ENCODE measurements around the gene SETD1A. TPM values are rescaled to one million over a fixed set of nuclear protein-coding genes. Genes with fewer than 3 reads are reported as not detected.

Gene SETD1A
- total RNA-seq, 2 donors from 2014 or later = 27.5 to 40.0 TPM

GRCh38 chr16:31025339-31025738 is 67.8 kb downstream of the SETD1A start:
- Mint-ChIP-seq H3K27me3 (no peaks in the 10 kb centered on the region), H3K4me1 (ENCODE audit: low read depth in 2 of 2) (no peaks in the 10 kb centered on the region), H3K4me3 (no peak overlapping the region), H3K27ac (no peak overlapping the region), H3K36me3 (no peaks in the 10 kb centered on the region), H3K9me3 (no peaks in the 10 kb centered on the region)
- ATAC-seq (no peak), DNase-seq (ENCODE audit: low spot score) (no peak)

- no peak for ATAC-seq
- Mint-ChIP-seq H3K27ac (no peak overlapping the region), H3K27me3 (no peaks in the 10 kb centered on the region), H3K4me3 (no peak overlapping the region), H3K36me3 (no peaks in the 10 kb centered on the region), H3K4me1 (ENCODE audit: low read depth in 2 of 2) (peaks cover 9 to 11% of the 10 kb centered on the region in 2 donors), H3K9me3 (no peaks in the 10 kb centered on the region)
- no peak for DNase-seq (ENCODE audit: low spot score)
Observed at GRCh38 chr16:31029272-31029671, 71.7 kb downstream of the SETD1A start.

- DNase-seq (ENCODE audit: low spot score) (no peak), ATAC-seq (no peak)
- peak overlapping the region; percentile 90 to 91 for H3K27ac Mint-ChIP-seq
- peaks cover 19 to 21% of the 10 kb centered on the region in 2 donors for H3K4me1 Mint-ChIP-seq (ENCODE audit: low read depth in 2 of 2)
- H3K27me3 Mint-ChIP-seq = no peaks in the 10 kb centered on the region
- no peaks in the 10 kb centered on the region for H3K9me3 Mint-ChIP-seq
- peaks cover under 1% of the 10 kb centered on the region for H3K36me3 Mint-ChIP-seq
- H3K4me3 Mint-ChIP-seq = no peak overlapping the region
Observed at GRCh38 chr16:31031276-31031675, 73.7 kb downstream of the SETD1A start.

GRCh38 chr16:31032736-31033708 is 75.5 kb downstream of the SETD1A start, which contains the start of gene STX4:
STX4 (plus strand) TSS chr16:31033558; CDS start chr16:31033806, 248 bp downstream.
- peak; percentile 87 to 92 for ATAC-seq
- peak within 1 kb of the TSS; percentile 90 to 91 for H3K27ac Mint-ChIP-seq
- H3K27me3 Mint-ChIP-seq = no peaks in the 10 kb centered on the region
- H3K36me3 Mint-ChIP-seq = peaks cover 6% of the 10 kb centered on the region
- peak within 1 kb of the TSS; percentile 99 for H3K4me3 Mint-ChIP-seq
- DNase-seq (ENCODE audit: low spot score) = peak; percentile 97
- no peaks in the 10 kb centered on the region for H3K9me3 Mint-ChIP-seq
- peaks cover 24% of the 10 kb centered on the region in 2 donors for H3K4me1 Mint-ChIP-seq (ENCODE audit: low read depth in 2 of 2)

GRCh38 chr16:31033709-31034492 is 76.3 kb downstream of the SETD1A start:
- DNase-seq (ENCODE audit: low spot score) = peak; percentile 90
- no peaks in the 10 kb centered on the region for H3K27me3 Mint-ChIP-seq
- H3K36me3 Mint-ChIP-seq = peaks cover 6% of the 10 kb centered on the region
- H3K9me3 Mint-ChIP-seq = no peaks in the 10 kb centered on the region
- H3K4me3 Mint-ChIP-seq = peak overlapping the region; percentile 99
- peaks cover 24% of the 10 kb centered on the region in 2 donors for H3K4me1 Mint-ChIP-seq (ENCODE audit: low read depth in 2 of 2)
- H3K27ac Mint-ChIP-seq = peak overlapping the region; percentile 90 to 91
- peak; percentile 65 to 80 for ATAC-seq

Other genes starting within 250 kb of the SETD1A start
- 10 to 100 TPM; 50.2 to 63.8 TPM for gene PHKG2, start 209.3 kb upstream of the SETD1A start, total RNA-seq
- gene CFAP119, start 195.7 kb upstream of the SETD1A start, total RNA-seq = 10 to 100 TPM in 1 of 2 donors, 1 to 10 TPM in 1; 3.4 to 17.0 TPM
- gene RNF40, start 195.4 kb upstream of the SETD1A start, total RNA-seq = 100 to 1,000 TPM; 120 to 161 TPM
- gene ZNF629, start 170.5 kb upstream of the SETD1A start, total RNA-seq = 1 to 10 TPM in 1 of 2 donors, under 1 TPM in 1; 0.98 to 3.8 TPM
- 10 to 100 TPM; 35.3 to 65.0 TPM for gene BCL7C, start 63.7 kb upstream of the SETD1A start, total RNA-seq
- gene CTF1, start 61.1 kb upstream of the SETD1A start, total RNA-seq = under 1 TPM; 0.17 to 0.36 TPM
- gene FBXL19, start 34.2 kb upstream of the SETD1A start, total RNA-seq = 10 to 100 TPM; 22.8 to 42.0 TPM
- 10 to 100 TPM in 1 of 2 donors, 1 to 10 TPM in 1; 7.4 to 16.8 TPM for gene ORAI3, start 8.7 kb upstream of the SETD1A start, total RNA-seq
- gene HSD3B7, start 27.5 kb downstream of the SETD1A start, total RNA-seq = 1 to 10 TPM; 2.3 to 5.3 TPM
- gene STX1B, start 52.9 kb downstream of the SETD1A start, total RNA-seq = under 1 TPM; 0.05 to 0.50 TPM
- gene STX4, start 75.8 kb downstream of the SETD1A start, total RNA-seq = 10 to 100 TPM; 85.1 to 92.0 TPM
- 10 to 100 TPM; 16.4 to 30.5 TPM for gene ZNF668, start 116.5 kb downstream of the SETD1A start, total RNA-seq
- gene ZNF646, start 116.7 kb downstream of the SETD1A start, total RNA-seq = 10 to 100 TPM; 25.8 to 26.3 TPM
- gene PRSS53, start 131.2 kb downstream of the SETD1A start, total RNA-seq = 1 to 10 TPM; 4.1 to 5.1 TPM
- gene VKORC1, start 137.0 kb downstream of the SETD1A start, total RNA-seq = 10 to 100 TPM; 65.2 to 84.6 TPM
- 10 to 100 TPM; 42.7 to 43.1 TPM for gene BCKDK, start 150.6 kb downstream of the SETD1A start, total RNA-seq
- 10 to 100 TPM; 39.5 to 67.3 TPM for gene KAT8, start 159.9 kb downstream of the SETD1A start, total RNA-seq
- gene PRSS8, start 178.0 kb downstream of the SETD1A start, total RNA-seq = not detected
- 1 to 10 TPM in 1 of 2 donors, not detected in 1; 1.5 TPM for gene PRSS36, start 192.3 kb downstream of the SETD1A start, total RNA-seq
- 100 to 1,000 TPM; 625 to 840 TPM for gene FUS, start 222.4 kb downstream of the SETD1A start, total RNA-seq
- 10 to 100 TPM; 23.1 to 29.8 TPM for gene PYCARD, start 245.0 kb downstream of the SETD1A start, total RNA-seq